ENCODE data around the gene ABCB9. TPM values are rescaled to one million over a fixed set of nuclear protein-coding genes. Genes with fewer than 3 reads are reported as not detected.
"Not testable (repeated sequence)": the region's sequence is repeated elsewhere in the genome, so short reads cannot be mapped to it uniquely, and the experiment has no call there.

ABCB9 gene
- 1 to 10 TPM; 3.6 TPM for total RNA-seq

GRCh38 chr12:122965851-122966742 lies at the start of gene ABCB9:
Gene ABCB9 (minus strand): TSS chr12:122966463. CDS start chr12:122960235, 6,228 bp downstream.
- Mint-ChIP-seq H3K4me1 (peaks cover 3% of the 10 kb centered on the region), H3K36me3 (no peaks in the 10 kb centered on the region), H3K9me3 (no peaks in the 10 kb centered on the region), H3K4me3 (peak within 1 kb of the TSS; percentile 65), H3K27ac (no peak within 1 kb of the TSS), H3K27me3 (no peaks in the 10 kb centered on the region)
- DNase-seq: peak; percentile 92

- H3K27me3 Mint-ChIP-seq, H3K36me3 Mint-ChIP-seq, H3K4me1 Mint-ChIP-seq, DNase-seq, H3K9me3 Mint-ChIP-seq, H3K27ac Mint-ChIP-seq, H3K4me3 Mint-ChIP-seq: not testable (repeated sequence)
These were observed 48.2 kb upstream of the ABCB9 start for GRCh38 chr12:123014473-123014872.

GRCh38 chr12:123013185-123014095 lies 47.2 kb upstream of the ABCB9 start:
- H3K27me3 Mint-ChIP-seq: no peaks in the 10 kb centered on the region

GRCh38 chr12:123011701-123012100 lies 45.4 kb upstream of the ABCB9 start:
- no peak for DNase-seq
- Mint-ChIP-seq H3K27ac (no peak overlapping the region), H3K9me3 (no peaks in the 10 kb centered on the region), H3K4me1 (no peaks in the 10 kb centered on the region), H3K27me3 (no peaks in the 10 kb centered on the region), H3K4me3 (no peak overlapping the region), H3K36me3 (no peaks in the 10 kb centered on the region)

More at GRCh38 chr12:123013185-123014095, 47.2 kb upstream of the ABCB9 start:
- peaks cover 2% of the 10 kb centered on the region for H3K4me1 Mint-ChIP-seq
- no peak for DNase-seq
- no peaks in the 10 kb centered on the region for H3K9me3 Mint-ChIP-seq
- no peaks in the 10 kb centered on the region for H3K36me3 Mint-ChIP-seq
- no peak overlapping the region for H3K4me3 Mint-ChIP-seq
- H3K27ac Mint-ChIP-seq: no peak overlapping the region

GRCh38 chr12:123010681-123011080 lies 44.4 kb upstream of the ABCB9 start:
- Mint-ChIP-seq H3K4me3 (no peak overlapping the region), H3K27me3 (no peaks in the 10 kb centered on the region), H3K36me3 (no peaks in the 10 kb centered on the region), H3K27ac (no peak overlapping the region), H3K4me1 (no peaks in the 10 kb centered on the region), H3K9me3 (no peaks in the 10 kb centered on the region)
- no peak for DNase-seq

- Mint-ChIP-seq H3K36me3 (no peaks in the 10 kb centered on the region), H3K27me3 (no peaks in the 10 kb centered on the region), H3K4me1 (no peaks in the 10 kb centered on the region), H3K27ac (no peak overlapping the region), H3K4me3 (no peak overlapping the region), H3K9me3 (no peaks in the 10 kb centered on the region)
- DNase-seq: no peak
These were observed 43.8 kb upstream of the ABCB9 start for GRCh38 chr12:123010110-123010509.

- no peak overlapping the region for H3K4me3 Mint-ChIP-seq
- no peaks in the 10 kb centered on the region for H3K9me3 Mint-ChIP-seq
- no peak for DNase-seq
- H3K27me3 Mint-ChIP-seq: no peaks in the 10 kb centered on the region
- H3K36me3 Mint-ChIP-seq: no peaks in the 10 kb centered on the region
- no peak overlapping the region for H3K27ac Mint-ChIP-seq
- no peaks in the 10 kb centered on the region for H3K4me1 Mint-ChIP-seq
These were observed 40.7 kb upstream of the ABCB9 start for GRCh38 chr12:123006977-123007376.

- H3K36me3 Mint-ChIP-seq: no peaks in the 10 kb centered on the region
- H3K27me3 Mint-ChIP-seq: no peaks in the 10 kb centered on the region
- H3K27ac Mint-ChIP-seq: no peak overlapping the region
- DNase-seq: no peak
- H3K4me3 Mint-ChIP-seq: no peak overlapping the region
- no peaks in the 10 kb centered on the region for H3K4me1 Mint-ChIP-seq
- no peaks in the 10 kb centered on the region for H3K9me3 Mint-ChIP-seq
These were observed 38.9 kb upstream of the ABCB9 start for GRCh38 chr12:123005081-123005626.

- Mint-ChIP-seq H3K27me3 (no peaks in the 10 kb centered on the region), H3K4me3 (no peak overlapping the region), H3K9me3 (no peaks in the 10 kb centered on the region)
These were observed 38.0 kb upstream of the ABCB9 start for GRCh38 chr12:123004287-123004686.

GRCh38 chr12:123003257-123003656 lies 37.0 kb upstream of the ABCB9 start:
- H3K36me3 Mint-ChIP-seq: no peaks in the 10 kb centered on the region
- no peak for DNase-seq
- H3K4me3 Mint-ChIP-seq: no peak overlapping the region
- H3K27me3 Mint-ChIP-seq: no peaks in the 10 kb centered on the region
- H3K27ac Mint-ChIP-seq: no peak overlapping the region
- no peaks in the 10 kb centered on the region for H3K9me3 Mint-ChIP-seq
- H3K4me1 Mint-ChIP-seq: no peaks in the 10 kb centered on the region

More at GRCh38 chr12:123004287-123004686, 38.0 kb upstream of the ABCB9 start:
- H3K4me1 Mint-ChIP-seq: no peaks in the 10 kb centered on the region
- no peaks in the 10 kb centered on the region for H3K36me3 Mint-ChIP-seq
- DNase-seq: no peak
- no peak overlapping the region for H3K27ac Mint-ChIP-seq

GRCh38 chr12:123001464-123001863 lies 35.2 kb upstream of the ABCB9 start:
- no peak for DNase-seq
- H3K36me3 Mint-ChIP-seq: no peaks in the 10 kb centered on the region

GRCh38 chr12:123000578-123000977 lies 34.3 kb upstream of the ABCB9 start:
- H3K36me3 Mint-ChIP-seq: no peaks in the 10 kb centered on the region
- H3K4me3 Mint-ChIP-seq: no peak overlapping the region
- no peaks in the 10 kb centered on the region for H3K9me3 Mint-ChIP-seq
- no peak overlapping the region for H3K27ac Mint-ChIP-seq
- DNase-seq: no peak
- H3K27me3 Mint-ChIP-seq: no peaks in the 10 kb centered on the region
- no peaks in the 10 kb centered on the region for H3K4me1 Mint-ChIP-seq

More at GRCh38 chr12:123001464-123001863, 35.2 kb upstream of the ABCB9 start:
- Mint-ChIP-seq H3K9me3 (no peaks in the 10 kb centered on the region), H3K4me1 (no peaks in the 10 kb centered on the region), H3K27ac (no peak overlapping the region), H3K27me3 (no peaks in the 10 kb centered on the region), H3K4me3 (no peak overlapping the region)

GRCh38 chr12:122999986-123000420 lies 33.7 kb upstream of the ABCB9 start:
- Mint-ChIP-seq H3K4me1 (no peaks in the 10 kb centered on the region), H3K27ac (no peak overlapping the region), H3K27me3 (no peaks in the 10 kb centered on the region), H3K36me3 (no peaks in the 10 kb centered on the region), H3K4me3 (no peak overlapping the region), H3K9me3 (no peaks in the 10 kb centered on the region)
- no peak for DNase-seq

- H3K27me3 Mint-ChIP-seq: no peaks in the 10 kb centered on the region
- no peaks in the 10 kb centered on the region for H3K9me3 Mint-ChIP-seq
- no peaks in the 10 kb centered on the region for H3K36me3 Mint-ChIP-seq
- no peak overlapping the region for H3K4me3 Mint-ChIP-seq
- H3K27ac Mint-ChIP-seq: no peak overlapping the region
- no peaks in the 10 kb centered on the region for H3K4me1 Mint-ChIP-seq
- no peak for DNase-seq
These were observed 33.1 kb upstream of the ABCB9 start for GRCh38 chr12:122999196-122999946.
